ENCODE data around the gene NFYC. TPM values are rescaled to one million over a fixed set of nuclear protein-coding genes. Genes with fewer than 3 reads are reported as not detected.
A peak's percentile ranks its signal among the peaks of the same experiment; 100 is the strongest.

The NFYC gene
- total RNA-seq, 4 donors from 2014 or later: 39.9 to 43.3 (median 41.8) TPM

- TF ChIP-seq POLR2A (IDR thresholded peaks at IDR 0.05): no peak
- TF ChIP-seq, protein P1, sequence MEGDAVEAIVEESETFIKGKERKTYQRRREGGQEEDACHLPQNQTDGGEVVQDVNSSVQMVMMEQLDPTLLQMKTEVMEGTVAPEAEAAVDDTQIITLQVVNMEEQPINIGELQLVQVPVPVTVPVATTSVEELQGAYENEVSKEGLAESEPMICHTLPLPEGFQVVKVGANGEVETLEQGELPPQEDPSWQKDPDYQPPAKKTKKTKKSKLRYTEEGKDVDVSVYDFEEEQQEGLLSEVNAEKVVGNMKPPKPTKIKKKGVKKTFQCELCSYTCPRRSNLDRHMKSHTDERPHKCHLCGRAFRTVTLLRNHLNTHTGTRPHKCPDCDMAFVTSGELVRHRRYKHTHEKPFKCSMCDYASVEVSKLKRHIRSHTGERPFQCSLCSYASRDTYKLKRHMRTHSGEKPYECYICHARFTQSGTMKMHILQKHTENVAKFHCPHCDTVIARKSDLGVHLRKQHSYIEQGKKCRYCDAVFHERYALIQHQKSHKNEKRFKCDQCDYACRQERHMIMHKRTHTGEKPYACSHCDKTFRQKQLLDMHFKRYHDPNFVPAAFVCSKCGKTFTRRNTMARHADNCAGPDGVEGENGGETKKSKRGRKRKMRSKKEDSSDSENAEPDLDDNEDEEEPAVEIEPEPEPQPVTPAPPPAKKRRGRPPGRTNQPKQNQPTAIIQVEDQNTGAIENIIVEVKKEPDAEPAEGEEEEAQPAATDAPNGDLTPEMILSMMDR (IDR thresholded peaks at IDR 0.05): no peak
- Histone ChIP-seq H3K27ac (no peak overlapping the region), H3K4me3 (no peak overlapping the region), H3K36me3 (peaks cover 15 to 92% (median 50%) of the 10 kb centered on the region in 3 donors), H3K4me1 (peaks cover 0 to 31% (median 5%) of the 10 kb centered on the region in 3 donors), H3K27me3 (no peaks in the 10 kb centered on the region), H3K9me3 (no peaks in the 10 kb centered on the region)
- WGBS, 2 donors: 55 to 66% methylated on average over 6 to 7 of the region's 7 CpGs
- intact Hi-C loops (cut with DNase I): no loop called here
- no peak for DNase-seq
Measured at GRCh38 chr1:40768146-40768990, 76.9 kb downstream of the NFYC start.

DNA sequence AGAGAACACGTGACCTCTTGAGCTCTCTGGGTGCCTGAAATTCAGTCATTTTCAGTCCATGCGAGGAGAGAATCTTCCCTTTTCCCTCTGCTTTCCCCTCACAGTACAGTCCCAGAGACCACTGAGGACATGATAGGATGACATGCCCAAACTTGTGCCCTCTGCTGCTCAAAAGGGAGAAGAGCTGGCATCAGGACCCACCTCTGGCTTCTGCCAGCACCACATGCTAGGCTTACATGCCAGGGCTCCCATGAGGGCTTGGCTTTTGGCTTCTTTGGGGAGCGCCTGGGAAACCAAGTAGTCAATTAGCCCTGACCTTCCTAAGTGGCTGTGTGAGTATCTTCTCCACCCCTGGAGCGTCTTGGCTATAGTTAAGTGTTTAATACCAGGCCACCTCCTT, 78.3 kb downstream of the NFYC start:
- no peak for TF ChIP-seq POLR2A (IDR thresholded peaks at IDR 0.05)
- TF ChIP-seq, protein P1 (IDR thresholded peaks at IDR 0.05): peak in 1 of 6 experiments; percentile 8
- Histone ChIP-seq H3K36me3 (peaks cover 15 to 77% (median 38%) of the 10 kb centered on the region in 3 donors), H3K4me3 (no peak overlapping the region), H3K9me3 (no peaks in the 10 kb centered on the region), H3K27ac (no peak overlapping the region), H3K27me3 (no peaks in the 10 kb centered on the region), H3K4me1 (peaks cover 0 to 31% (median 5%) of the 10 kb centered on the region in 3 donors)
- WGBS, 2 donors: 62 to 69% methylated on average over 3 to 4 of the region's 4 CpGs
- DNase-seq: no peak
- intact Hi-C loops (cut with DNase I): no loop called here

DNA sequence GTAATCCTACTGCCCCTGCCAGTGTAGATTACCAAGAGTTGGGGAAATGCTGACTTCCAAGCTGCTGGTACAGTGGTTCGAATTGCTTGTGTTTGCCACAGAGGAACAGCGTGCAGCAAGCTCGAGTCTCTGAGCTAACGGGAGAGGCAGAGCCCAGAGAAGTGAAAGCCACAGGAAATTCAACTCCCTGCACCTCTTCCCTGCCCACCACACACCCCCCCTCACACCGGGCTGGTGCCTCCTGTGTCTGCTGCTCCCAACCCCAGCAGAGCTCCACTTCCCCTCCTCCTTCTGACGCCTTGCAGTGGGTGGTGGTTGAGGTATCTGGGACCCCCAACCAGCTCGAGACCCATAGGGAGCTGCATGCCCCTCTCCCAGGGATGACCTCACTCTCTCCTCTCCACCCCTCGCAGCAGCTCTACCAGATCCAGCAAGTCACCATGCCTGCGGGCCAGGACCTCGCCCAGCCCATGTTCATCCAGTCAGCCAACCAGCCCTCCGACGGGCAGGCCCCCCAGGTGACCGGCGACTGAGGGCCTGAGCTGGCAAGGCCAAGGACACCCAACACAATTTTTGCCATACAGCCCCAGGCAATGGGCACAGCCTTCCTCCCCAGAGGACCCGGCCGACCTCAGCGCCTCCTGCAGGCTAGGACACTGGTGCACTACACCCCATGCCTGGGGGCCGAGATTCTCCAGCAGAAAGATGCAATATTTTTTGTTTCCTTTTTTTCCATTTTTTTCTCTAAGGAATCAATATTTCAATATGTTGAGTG, 79.0 kb downstream of the NFYC start:
- no peak for DNase-seq
- Histone ChIP-seq H3K27ac (no peak overlapping the region), H3K27me3 (no peaks in the 10 kb centered on the region), H3K4me1 (peaks cover 0 to 31% (median 5%) of the 10 kb centered on the region in 3 donors), H3K4me3 (no peak overlapping the region), H3K9me3 (no peaks in the 10 kb centered on the region), H3K36me3 (peaks cover 15 to 77% (median 37%) of the 10 kb centered on the region in 3 donors)
- intact Hi-C loops (cut with DNase I): no loop called here
- no peak for TF ChIP-seq POLR2A (IDR thresholded peaks at IDR 0.05)
- TF ChIP-seq, protein P1 (IDR thresholded peaks at IDR 0.05): no peak
- 66 to 76% methylated on average over 13 to 15 of the region's 18 CpGs for WGBS, 2 donors

DNA sequence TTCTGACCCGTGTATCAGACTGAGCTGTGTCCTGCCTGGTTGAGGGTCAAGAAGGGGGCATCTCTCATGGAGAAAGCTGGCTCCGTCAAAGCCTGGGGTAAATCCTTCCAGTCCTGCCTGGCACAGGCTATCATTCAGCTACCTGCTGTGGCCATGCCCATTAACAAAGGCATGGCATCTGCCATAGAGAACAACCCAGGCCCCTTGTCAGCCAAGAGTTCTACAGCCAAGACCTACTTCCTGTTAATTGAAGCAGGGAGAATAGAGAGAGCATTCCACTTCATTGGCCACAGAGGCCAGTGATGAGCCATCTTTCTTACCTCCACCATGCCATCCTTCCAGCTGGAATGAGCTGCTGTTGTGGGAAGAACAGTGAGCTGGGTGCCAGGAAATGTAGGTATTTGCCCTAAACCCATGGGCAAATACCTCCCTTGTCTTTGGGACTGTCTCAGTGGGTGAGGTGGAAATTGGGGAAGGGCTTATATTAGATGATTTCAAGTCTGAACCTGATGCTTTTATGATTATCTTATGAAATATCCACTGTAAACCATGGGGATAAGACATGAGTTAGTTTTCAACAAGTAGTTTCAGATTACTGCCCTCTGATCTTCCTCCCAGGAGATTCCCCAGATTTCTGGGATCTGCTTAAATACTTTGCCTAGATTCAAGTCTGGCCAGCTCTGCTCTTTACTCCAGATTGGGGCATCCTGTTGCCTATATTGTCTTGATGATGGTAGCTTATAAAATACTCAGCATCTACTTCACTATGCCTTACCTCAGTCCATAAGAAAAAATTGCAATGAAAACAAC, 80.8 kb downstream of the NFYC start:
- TF ChIP-seq, protein P1 (IDR thresholded peaks at IDR 0.05): no peak
- no peak for TF ChIP-seq POLR2A (IDR thresholded peaks at IDR 0.05)
- no peak overlapping the region for H3K4me3 ChIP-seq

More for the DNA sequence above, 80.8 kb downstream of the NFYC start:
- intact Hi-C loops (cut with DNase I): no loop called here
- H3K9me3 ChIP-seq: peaks cover 0 to 7% (median 0%) of the 10 kb centered on the region in 3 donors
- H3K27ac ChIP-seq: no peak overlapping the region
- peaks cover 11 to 70% (median 35%) of the 10 kb centered on the region in 3 donors for H3K36me3 ChIP-seq
- H3K4me1 ChIP-seq: peaks cover 0 to 31% (median 5%) of the 10 kb centered on the region in 3 donors
- WGBS, 2 donors: 80 to 100% methylated on average over 1 to 2 of the region's 2 CpGs
- H3K27me3 ChIP-seq: no peaks in the 10 kb centered on the region
- no peak for DNase-seq
